Loucy (cell line): Measurements from ENCODE around the gene ZCCHC14.

Source experiments
- H2AFZ ChIP-seq: fragments of 200-600 bp; sonication (generic); 2 replicates; pipeline ENCODE4 v1.6.0; 2016; ENCODE audit warnings: antibody characterized with exemption, mild to moderate bottlenecking, low read length, moderate library complexity
- H3F3A ChIP-seq: fragments of 200-600 bp; 2 replicates; pipeline ENCODE4 v1.6.0; 2016; ENCODE audit warnings: antibody characterized with exemption, low read depth, mild to moderate bottlenecking
- H3K27me3 ChIP-seq: fragments of 200-600 bp; sonication (generic); 2 replicates; pipeline ENCODE4 v1.6.1; 2014; ENCODE audit warnings: low read length, mild to moderate bottlenecking; ENCODE audit not compliant: insufficient read depth, poor library complexity, severe bottlenecking
- H3K36me3 ChIP-seq: fragments of 200-600 bp; sonication (generic); 2 replicates; pipeline ENCODE4 v1.6.1; 2016; ENCODE audit warnings: low read length; ENCODE audit not compliant: insufficient read depth
- H3K4me1 ChIP-seq: fragments of 200-600 bp; sonication (generic); 2 replicates; pipeline ENCODE4 v1.5.1; 2014; ENCODE audit warnings: low read length, mild to moderate bottlenecking; ENCODE audit not compliant: insufficient read depth, poor library complexity, severe bottlenecking
- H3K4me2 ChIP-seq: fragments of 200-600 bp; sonication (generic); 2 replicates; pipeline ENCODE4 v1.6.0; 2014; ENCODE audit warnings: antibody characterized with exemption, low read length, low read depth, mild to moderate bottlenecking; ENCODE audit not compliant: poor library complexity, severe bottlenecking
- H3K4me3 ChIP-seq: fragments of 200-600 bp; sonication (generic); 2 replicates; pipeline ENCODE4 v1.5.1; 2014; ENCODE audit warnings: low read length, mild to moderate bottlenecking, mixed read lengths; ENCODE audit not compliant: poor library complexity, severe bottlenecking
- H3K79me2 ChIP-seq: fragments of 200-600 bp; sonication (generic); 2 replicates; pipeline ENCODE4 v1.6.1; 2014; ENCODE audit warnings: low read length; ENCODE audit not compliant: insufficient read depth
- H3K9ac ChIP-seq: fragments of 200-600 bp; sonication (generic); 2 replicates; pipeline ENCODE4 v1.6.0; 2014; ENCODE audit warnings: mild to moderate bottlenecking, low read depth, low read length, moderate library complexity; ENCODE audit not compliant: poor library complexity, severe bottlenecking
- H3K9me2 ChIP-seq: fragments of 200-600 bp; sonication (generic); replicated peaks from 2 replicates; pipeline ENCODE4 v1.6.1; 2016; ENCODE audit warnings: low read depth, low read length, mixed read lengths
- H3K9me3 ChIP-seq: fragments of 200-600 bp; sonication (generic); 2 replicates; pipeline ENCODE4 v1.6.1; 2014; ENCODE audit warnings: mild to moderate bottlenecking, antibody characterized with exemption, low read length, low read depth; ENCODE audit not compliant: insufficient read depth
- H4K20me1 ChIP-seq: fragments of 200-600 bp; sonication (generic); 2 replicates; pipeline ENCODE4 v1.6.0; 2014; ENCODE audit warnings: antibody characterized with exemption, low read length, mild to moderate bottlenecking; ENCODE audit not compliant: insufficient read depth, poor library complexity, severe bottlenecking
- CTCF ChIP-seq: fragments of 200-600 bp; sonication (generic); conservative IDR thresholded peaks from 2 replicates; pipeline ENCODE4 v1.5.1; 2014; ENCODE audit warnings: mild to moderate bottlenecking, antibody characterized with exemption, low read length
- EZH2phosphoT487 ChIP-seq: fragments of 200-600 bp; IDR thresholded peaks from 2 replicates; pipeline ENCODE4 v1.6.1; 2018; ENCODE audit warnings: antibody characterized with exemption, mild to moderate bottlenecking, moderate library complexity, borderline replicate concordance

Gene ZCCHC14

GRCh38 chr16:87495578-87496446, 3.0 kb upstream of the ZCCHC14 start:
- H3K36me3 ChIP-seq, result no peaks in the 10 kb centered on the region
- H3K27me3 ChIP-seq, result no peaks in the 10 kb centered on the region
- no peaks in the 10 kb centered on the region for H4K20me1 ChIP-seq
- H3K9me3 ChIP-seq, result no peaks in the 10 kb centered on the region
- H3K9me2 ChIP-seq, result no peaks in the 10 kb centered on the region
- no peak overlapping the region for H3K4me3 ChIP-seq
- H2AFZ ChIP-seq, result no peak overlapping the region
- no peaks in the 10 kb centered on the region for H3K4me1 ChIP-seq
- TF ChIP-seq CTCF (no peak), EZH2phosphoT487 (no peak)
- H3K79me2 ChIP-seq, result no peaks in the 10 kb centered on the region
- H3K4me2 ChIP-seq, result peak overlapping the region; percentile 20
- H3F3A ChIP-seq, result no peaks in the 10 kb centered on the region
- no peak overlapping the region for H3K9ac ChIP-seq

- H3K27me3 ChIP-seq, result no peaks in the 10 kb centered on the region
- no peaks in the 10 kb centered on the region for H3K4me1 ChIP-seq
- H4K20me1 ChIP-seq, result no peaks in the 10 kb centered on the region
- H3K4me3 ChIP-seq, result no peak overlapping the region
- no peak overlapping the region for H3K9ac ChIP-seq
- no peak overlapping the region for H3K4me2 ChIP-seq
- TF ChIP-seq CTCF (no peak), EZH2phosphoT487 (no peak)
- no peaks in the 10 kb centered on the region for H3K9me2 ChIP-seq
- no peaks in the 10 kb centered on the region for H3K36me3 ChIP-seq
- H3K9me3 ChIP-seq, result no peaks in the 10 kb centered on the region
- no peaks in the 10 kb centered on the region for H3F3A ChIP-seq
- no peaks in the 10 kb centered on the region for H3K79me2 ChIP-seq
- no peak overlapping the region for H2AFZ ChIP-seq
These were observed 920 bp upstream of the ZCCHC14 start for GRCh38 chr16:87493608-87494280.

GRCh38 chr16:87492291-87492630, 563 bp downstream of the ZCCHC14 start:
- Histone ChIP-seq H2AFZ (no peak overlapping the region), H4K20me1 (no peaks in the 10 kb centered on the region), H3F3A (no peaks in the 10 kb centered on the region), H3K4me1 (no peaks in the 10 kb centered on the region), H3K27me3 (no peaks in the 10 kb centered on the region), H3K36me3 (no peaks in the 10 kb centered on the region), H3K9me2 (no peaks in the 10 kb centered on the region), H3K9me3 (no peaks in the 10 kb centered on the region), H3K4me2 (no peak overlapping the region), H3K79me2 (no peaks in the 10 kb centered on the region), H3K4me3 (no peak overlapping the region), H3K9ac (no peak overlapping the region)
- TF ChIP-seq CTCF, result no peak
- TF ChIP-seq EZH2phosphoT487, result no peak
